LNCAP (cell line): ENCODE results near the gene LDAH.
A peak's percentile ranks its signal among the peaks of the same experiment; 100 is the strongest.

Experiments
- TF ChIP-seq, protein P1 (sequence below): fragments of 450-650 bp; IDR thresholded peaks from 2 replicates; pipeline ENCODE4 v1.5.1; 2017; ENCODE audit warnings: mild to moderate bottlenecking

Gene LDAH

DNA sequence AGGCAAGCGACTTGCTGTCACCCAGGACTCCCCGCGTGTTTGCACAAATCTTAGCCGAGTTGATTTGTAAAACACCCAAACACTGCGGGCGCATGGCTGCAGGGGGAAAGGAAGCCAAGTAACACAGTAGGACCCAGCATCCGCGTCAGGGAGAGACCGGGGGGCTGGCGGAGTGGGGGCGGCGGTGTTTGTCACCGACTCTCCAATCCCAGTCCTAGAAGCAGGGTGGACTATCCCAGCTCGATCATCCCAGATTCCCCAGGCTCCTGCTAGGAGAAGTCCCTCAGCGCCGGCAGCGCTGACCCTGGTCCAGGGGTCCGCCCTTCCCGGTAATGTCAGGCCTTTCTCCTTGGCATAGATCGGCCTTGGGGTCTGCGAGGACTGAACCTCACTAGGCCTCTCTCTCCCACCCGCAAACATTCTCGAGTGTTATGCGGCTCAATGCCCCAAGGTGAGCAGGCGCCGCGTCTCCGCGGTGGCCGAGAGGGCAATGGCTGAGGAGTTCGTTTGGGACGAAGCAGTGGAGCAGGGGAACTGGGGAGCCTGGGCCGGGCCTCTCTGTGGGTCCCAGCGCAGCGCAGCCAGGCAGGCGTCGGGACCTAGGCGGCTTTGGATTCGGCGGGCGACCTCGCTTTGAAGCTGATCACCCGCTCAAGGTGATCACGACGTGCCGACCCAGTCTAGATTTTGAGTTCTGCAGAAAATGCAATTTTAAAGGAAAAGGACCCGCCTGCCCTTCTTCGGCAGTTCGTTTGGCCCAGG lies 157.5 kb downstream of the LDAH start:
- TF ChIP-seq, protein P1, sequence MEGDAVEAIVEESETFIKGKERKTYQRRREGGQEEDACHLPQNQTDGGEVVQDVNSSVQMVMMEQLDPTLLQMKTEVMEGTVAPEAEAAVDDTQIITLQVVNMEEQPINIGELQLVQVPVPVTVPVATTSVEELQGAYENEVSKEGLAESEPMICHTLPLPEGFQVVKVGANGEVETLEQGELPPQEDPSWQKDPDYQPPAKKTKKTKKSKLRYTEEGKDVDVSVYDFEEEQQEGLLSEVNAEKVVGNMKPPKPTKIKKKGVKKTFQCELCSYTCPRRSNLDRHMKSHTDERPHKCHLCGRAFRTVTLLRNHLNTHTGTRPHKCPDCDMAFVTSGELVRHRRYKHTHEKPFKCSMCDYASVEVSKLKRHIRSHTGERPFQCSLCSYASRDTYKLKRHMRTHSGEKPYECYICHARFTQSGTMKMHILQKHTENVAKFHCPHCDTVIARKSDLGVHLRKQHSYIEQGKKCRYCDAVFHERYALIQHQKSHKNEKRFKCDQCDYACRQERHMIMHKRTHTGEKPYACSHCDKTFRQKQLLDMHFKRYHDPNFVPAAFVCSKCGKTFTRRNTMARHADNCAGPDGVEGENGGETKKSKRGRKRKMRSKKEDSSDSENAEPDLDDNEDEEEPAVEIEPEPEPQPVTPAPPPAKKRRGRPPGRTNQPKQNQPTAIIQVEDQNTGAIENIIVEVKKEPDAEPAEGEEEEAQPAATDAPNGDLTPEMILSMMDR = no peak

DNA sequence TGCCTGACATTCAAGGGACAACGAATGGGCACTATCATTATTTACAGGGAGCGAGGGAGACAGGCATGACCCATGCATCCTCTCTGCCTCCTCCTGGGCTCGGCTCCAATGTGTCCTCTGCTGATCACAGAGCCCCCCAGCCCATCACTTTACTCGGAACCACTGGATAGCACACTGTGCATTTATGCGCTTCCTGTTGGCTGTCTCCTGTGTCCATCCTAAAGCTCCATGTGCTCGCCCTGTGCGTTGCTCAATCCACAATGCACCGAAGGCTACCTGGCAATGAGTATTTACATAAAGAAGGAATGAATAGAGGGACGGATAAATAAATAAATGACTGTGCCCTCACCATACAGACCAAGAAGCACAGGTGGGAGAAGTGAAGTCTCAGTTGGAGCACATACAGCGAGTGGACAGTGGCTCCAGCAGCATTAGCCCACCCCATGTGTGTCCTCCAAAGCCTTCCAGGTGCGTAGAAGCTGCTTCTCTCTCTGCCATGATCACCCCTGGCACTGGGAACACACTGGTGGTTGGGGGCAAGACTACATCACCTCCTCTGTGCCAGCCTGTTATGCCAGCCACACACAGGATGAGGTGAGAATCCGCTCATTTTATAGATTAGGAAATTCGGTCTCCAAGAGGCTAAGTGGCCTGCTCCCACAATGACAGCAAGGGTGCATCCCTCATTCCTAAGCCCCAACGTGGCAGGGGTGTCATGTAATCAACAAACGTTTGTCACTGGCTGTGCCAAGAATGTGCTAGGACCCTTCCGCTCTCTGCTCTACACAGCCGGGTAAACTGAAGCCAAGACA lies 158.3 kb downstream of the LDAH start:
- TF ChIP-seq, protein P1 = no peak

DNA sequence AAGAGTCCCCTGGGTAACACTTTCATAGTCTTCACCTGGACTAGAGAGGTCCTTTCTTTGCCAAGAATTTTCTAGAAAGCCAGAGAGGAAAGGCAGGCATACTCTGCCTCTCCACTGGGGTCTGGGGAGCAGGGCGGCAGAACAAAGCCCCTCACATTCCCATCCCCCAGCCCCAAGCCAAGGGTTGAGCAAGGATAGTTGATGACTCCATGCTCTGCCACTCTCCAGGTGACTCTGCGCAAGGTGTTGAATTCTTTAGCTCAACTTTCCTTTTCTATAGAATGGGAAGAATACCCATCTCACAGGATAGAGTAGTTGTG lies 158.9 kb downstream of the LDAH start:
- TF ChIP-seq, protein P1 = no peak

DNA sequence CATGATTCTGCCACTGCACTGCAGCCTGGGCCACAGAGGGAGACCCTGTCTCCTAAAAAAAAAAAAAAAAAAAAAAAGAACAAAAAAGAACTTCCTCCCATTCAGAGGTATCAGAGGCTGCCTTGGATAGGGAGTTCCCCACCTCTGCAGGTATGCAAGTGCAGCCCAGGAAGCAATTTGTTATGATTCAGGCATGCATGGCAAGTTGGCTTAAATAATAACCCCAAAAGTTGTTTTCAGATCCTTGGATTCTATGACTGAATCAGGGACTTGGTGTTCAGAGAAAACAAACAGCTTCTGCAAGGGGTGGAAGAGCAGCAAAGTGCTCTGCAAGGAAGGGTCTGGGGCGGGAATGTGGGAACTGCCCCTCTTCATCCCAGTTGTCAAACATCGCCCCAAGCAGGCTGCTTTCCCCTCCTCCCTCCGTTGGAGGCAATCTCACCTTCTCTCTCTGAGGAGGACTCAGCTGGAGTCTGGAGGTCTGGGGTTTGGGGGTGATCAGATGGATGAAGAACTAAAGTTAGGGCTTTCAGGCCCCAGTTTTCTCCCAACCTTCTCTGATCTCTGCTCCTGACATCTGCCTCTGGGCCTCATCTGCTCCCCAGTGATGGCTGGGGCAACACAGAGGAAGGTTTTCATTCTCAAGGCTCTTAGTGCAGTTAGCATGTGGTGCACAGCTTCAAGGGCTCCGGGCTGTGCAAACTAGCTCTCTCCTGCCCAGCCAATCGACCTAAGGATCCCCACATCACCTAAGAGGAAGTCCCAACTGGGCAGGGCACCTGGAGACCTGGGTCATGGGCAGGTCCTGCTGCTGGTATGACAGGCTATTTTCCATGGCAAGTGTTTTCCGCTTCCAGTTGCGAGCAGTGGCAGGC lies 159.5 kb downstream of the LDAH start:
- TF ChIP-seq, protein P1 = no peak

DNA sequence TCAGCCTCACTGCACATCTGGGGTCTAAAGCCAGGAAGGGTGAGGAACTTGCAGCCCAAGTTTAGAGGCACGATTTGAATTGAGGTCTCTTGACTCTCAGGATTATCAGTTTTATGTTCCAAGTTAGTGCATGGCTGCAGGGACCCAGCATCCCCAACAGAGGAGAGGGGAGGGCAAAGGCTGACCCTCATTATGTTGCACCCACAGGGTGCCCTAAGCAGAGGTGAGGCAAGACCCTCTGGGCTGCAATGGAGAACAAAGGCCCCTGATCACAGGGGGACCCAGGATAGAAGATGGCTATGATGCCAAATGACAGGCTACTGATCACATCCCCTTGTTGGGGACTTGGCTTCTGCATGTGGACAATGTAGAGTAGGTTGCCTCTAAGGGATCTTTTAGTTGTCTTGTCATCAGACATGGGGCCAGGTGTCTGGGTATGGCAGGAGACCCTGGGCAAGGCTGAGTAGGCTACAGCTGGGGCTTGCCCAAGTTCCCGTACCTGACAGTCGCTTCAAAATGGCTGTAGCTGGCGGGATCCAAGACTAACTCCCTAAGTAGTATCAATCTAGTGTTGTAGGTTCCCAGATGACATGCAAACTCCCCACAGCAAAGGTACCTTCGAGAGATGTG lies 160.5 kb downstream of the LDAH start:
- TF ChIP-seq, protein P1 = no peak

DNA sequence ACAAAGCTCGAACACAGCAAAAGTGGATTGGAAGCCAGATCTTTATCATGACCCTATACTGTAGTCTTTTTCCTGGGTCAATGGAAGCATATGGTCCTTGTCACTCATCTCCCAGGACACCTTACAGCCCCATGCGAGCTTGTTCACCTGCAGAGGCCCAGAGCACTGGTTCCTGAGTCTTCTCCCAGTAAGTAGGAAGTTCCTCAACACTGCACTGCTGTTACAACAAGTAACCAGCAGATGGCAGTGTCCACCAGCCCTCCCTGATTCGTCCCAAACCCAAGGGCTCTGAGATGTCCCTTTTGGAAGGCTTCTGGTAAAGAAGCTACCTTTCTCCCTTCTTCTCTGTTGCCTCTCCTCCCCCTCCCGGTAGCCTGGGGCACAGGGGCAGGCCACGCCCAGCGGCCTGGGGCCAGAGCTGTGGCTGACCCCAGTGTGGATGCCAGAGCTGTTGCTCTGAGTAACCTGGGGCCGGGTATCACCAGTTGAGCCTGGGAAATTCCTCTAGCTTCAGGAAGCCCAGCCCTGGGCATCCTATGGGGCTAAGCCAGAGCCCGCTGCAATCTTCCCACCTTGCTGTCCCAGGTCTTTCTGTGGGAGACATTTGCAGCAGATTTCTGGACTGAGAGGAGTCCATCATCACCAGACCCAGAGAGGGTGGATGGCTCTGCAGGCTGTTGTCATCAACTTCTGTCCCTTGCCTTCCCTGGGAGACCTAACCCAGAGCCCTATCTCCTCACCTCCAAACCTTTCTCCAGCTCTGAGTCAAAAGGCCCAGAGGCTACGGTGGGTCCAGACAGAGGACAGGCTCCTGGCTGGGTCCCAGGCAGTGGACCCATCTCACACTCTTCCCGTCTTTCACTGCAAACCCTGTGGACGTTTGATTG lies 161.2 kb downstream of the LDAH start:
- TF ChIP-seq, protein P1 = peak; percentile 87
